GM19452 (cell line): ENCODE measurements around the gene RHEBL1.

Experiments used
- ATAC-seq: cut with Tn5 transposase; IDR thresholded peaks from one replicate; pipeline ENCODE4 v1.9.1; 2021; ENCODE audit not compliant: unreplicated experiment

Gene RHEBL1

GRCh38 chr12:49022558-49023178 is 47.1 kb downstream of the RHEBL1 start:
- no peak for ATAC-seq

- ATAC-seq = no peak
Observed at GRCh38 chr12:49021292-49021915, 48.4 kb downstream of the RHEBL1 start.

GRCh38 chr12:49020441-49020840 is 49.3 kb downstream of the RHEBL1 start:
- no peak for ATAC-seq

GRCh38 chr12:49019443-49020324 is 50.1 kb downstream of the RHEBL1 start:
- no peak for ATAC-seq

- peak; percentile 14 for ATAC-seq
Observed at GRCh38 chr12:49019120-49019430, 50.7 kb downstream of the RHEBL1 start.

GRCh38 chr12:49018261-49019119 is 51.3 kb downstream of the RHEBL1 start, which contains the start of gene PRKAG1:
PRKAG1 (minus strand) TSS chr12:49018776; CDS start chr12:49018740, 36 bp downstream.
- ATAC-seq = peak; percentile 94

GRCh38 chr12:49017891-49018260 is 51.9 kb downstream of the RHEBL1 start:
- no peak for ATAC-seq

- ATAC-seq = no peak
Observed at GRCh38 chr12:49015196-49015595, 54.6 kb downstream of the RHEBL1 start.
